Liver (tissue), 3 donors: Measurements from ENCODE around the gene MALRD1.

Experiments
- HNF4A ChIP-seq, 2 donors: conservative IDR thresholded peaks; 2 replicates each; pipeline ENCODE4 v1.6.1; 2016; ENCODE audit warnings: antibody characterized with exemption in 2 of 2, mild to moderate bottlenecking in 2 of 2
- RXRA ChIP-seq, 2 donors: IDR thresholded peaks; 2 replicates each; pipeline ENCODE4 v1.6.1; 2017 to 2018; ENCODE audit warnings: antibody characterized with exemption in 2 of 2, mild to moderate bottlenecking in 1 of 2
- SP1 ChIP-seq: IDR thresholded peaks from 2 replicates; pipeline ENCODE4 v1.6.1; 2018; ENCODE audit warnings: antibody characterized with exemption, mild to moderate bottlenecking
- TAF1 ChIP-seq: conservative IDR thresholded peaks from 2 replicates; pipeline ENCODE4 v1.6.1; 2016; ENCODE audit warnings: antibody characterized with exemption, mild to moderate bottlenecking
- TF ChIP-seq, protein P1 (sequence below): IDR thresholded peaks from 2 replicates; pipeline ENCODE4 v1.6.1; 2016; ENCODE audit warnings: antibody characterized with exemption
- TF ChIP-seq, protein P2 (sequence below): IDR thresholded peaks from 2 replicates; pipeline ENCODE4 v1.6.1; 2016; ENCODE audit warnings: antibody characterized with exemption, mild to moderate bottlenecking
- TF ChIP-seq, protein P3 (sequence below): fragments of 150-350 bp; IDR thresholded peaks from 2 replicates; pipeline ENCODE4 v1.5.1; 2017; ENCODE audit warnings: improper control_type of control experiment, low read depth, low read length; ENCODE audit not compliant: missing input control
- TF ChIP-seq, protein P4 (sequence below): IDR thresholded peaks from 2 replicates; pipeline ENCODE4 v1.6.1; 2016; ENCODE audit warnings: antibody characterized with exemption
- donor health status: healthy.
- donor health status: healthy.

DNA sequence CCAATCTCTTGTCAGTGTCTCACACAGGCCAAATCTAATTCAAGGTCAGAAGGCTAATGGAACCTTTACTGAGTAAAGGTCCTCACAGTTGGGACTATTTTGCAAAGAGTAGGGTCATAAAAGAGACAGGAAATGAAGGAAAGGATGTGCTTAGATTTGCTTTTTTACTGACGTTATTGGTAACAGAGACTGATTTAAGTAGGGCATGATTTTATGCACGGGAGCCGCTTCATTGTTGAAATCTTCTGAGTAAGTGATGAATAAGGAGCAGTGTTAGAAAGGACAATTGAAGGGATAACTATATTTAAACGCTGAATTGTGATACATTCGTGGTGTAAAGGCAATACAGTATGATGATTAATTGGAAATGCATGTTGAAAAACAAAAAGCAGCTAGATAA, 261.5 kb downstream of the MALRD1 start:
- TF ChIP-seq, protein P1, sequence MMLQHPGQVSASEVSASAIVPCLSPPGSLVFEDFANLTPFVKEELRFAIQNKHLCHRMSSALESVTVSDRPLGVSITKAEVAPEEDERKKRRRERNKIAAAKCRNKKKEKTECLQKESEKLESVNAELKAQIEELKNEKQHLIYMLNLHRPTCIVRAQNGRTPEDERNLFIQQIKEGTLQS, result no peak
- TF ChIP-seq, protein P2, sequence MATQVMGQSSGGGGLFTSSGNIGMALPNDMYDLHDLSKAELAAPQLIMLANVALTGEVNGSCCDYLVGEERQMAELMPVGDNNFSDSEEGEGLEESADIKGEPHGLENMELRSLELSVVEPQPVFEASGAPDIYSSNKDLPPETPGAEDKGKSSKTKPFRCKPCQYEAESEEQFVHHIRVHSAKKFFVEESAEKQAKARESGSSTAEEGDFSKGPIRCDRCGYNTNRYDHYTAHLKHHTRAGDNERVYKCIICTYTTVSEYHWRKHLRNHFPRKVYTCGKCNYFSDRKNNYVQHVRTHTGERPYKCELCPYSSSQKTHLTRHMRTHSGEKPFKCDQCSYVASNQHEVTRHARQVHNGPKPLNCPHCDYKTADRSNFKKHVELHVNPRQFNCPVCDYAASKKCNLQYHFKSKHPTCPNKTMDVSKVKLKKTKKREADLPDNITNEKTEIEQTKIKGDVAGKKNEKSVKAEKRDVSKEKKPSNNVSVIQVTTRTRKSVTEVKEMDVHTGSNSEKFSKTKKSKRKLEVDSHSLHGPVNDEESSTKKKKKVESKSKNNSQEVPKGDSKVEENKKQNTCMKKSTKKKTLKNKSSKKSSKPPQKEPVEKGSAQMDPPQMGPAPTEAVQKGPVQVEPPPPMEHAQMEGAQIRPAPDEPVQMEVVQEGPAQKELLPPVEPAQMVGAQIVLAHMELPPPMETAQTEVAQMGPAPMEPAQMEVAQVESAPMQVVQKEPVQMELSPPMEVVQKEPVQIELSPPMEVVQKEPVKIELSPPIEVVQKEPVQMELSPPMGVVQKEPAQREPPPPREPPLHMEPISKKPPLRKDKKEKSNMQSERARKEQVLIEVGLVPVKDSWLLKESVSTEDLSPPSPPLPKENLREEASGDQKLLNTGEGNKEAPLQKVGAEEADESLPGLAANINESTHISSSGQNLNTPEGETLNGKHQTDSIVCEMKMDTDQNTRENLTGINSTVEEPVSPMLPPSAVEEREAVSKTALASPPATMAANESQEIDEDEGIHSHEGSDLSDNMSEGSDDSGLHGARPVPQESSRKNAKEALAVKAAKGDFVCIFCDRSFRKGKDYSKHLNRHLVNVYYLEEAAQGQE, result no peak
- TF ChIP-seq TAF1 (no peak), SP1 (no peak), HNF4A (conservative IDR thresholded peaks at IDR 0.05) (no peak), RXRA (IDR thresholded peaks at IDR 0.05) (no peak)
- TF ChIP-seq, protein P3, sequence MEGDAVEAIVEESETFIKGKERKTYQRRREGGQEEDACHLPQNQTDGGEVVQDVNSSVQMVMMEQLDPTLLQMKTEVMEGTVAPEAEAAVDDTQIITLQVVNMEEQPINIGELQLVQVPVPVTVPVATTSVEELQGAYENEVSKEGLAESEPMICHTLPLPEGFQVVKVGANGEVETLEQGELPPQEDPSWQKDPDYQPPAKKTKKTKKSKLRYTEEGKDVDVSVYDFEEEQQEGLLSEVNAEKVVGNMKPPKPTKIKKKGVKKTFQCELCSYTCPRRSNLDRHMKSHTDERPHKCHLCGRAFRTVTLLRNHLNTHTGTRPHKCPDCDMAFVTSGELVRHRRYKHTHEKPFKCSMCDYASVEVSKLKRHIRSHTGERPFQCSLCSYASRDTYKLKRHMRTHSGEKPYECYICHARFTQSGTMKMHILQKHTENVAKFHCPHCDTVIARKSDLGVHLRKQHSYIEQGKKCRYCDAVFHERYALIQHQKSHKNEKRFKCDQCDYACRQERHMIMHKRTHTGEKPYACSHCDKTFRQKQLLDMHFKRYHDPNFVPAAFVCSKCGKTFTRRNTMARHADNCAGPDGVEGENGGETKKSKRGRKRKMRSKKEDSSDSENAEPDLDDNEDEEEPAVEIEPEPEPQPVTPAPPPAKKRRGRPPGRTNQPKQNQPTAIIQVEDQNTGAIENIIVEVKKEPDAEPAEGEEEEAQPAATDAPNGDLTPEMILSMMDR, result no peak
- TF ChIP-seq, protein P4, sequence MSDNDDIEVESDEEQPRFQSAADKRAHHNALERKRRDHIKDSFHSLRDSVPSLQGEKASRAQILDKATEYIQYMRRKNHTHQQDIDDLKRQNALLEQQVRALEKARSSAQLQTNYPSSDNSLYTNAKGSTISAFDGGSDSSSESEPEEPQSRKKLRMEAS, result no peak
